HG02943 (cell line): ENCODE results near the gene TVP23B.
"Not testable (repeated sequence)": the region's sequence is repeated elsewhere in the genome, so short reads cannot be mapped to it uniquely, and the experiment has no call there.

Experiments
- ATAC-seq: cut with Tn5 transposase; IDR thresholded peaks from one replicate; pipeline ENCODE4 v1.9.1; 2021; ENCODE audit warnings: mild to moderate bottlenecking, low read depth, moderate library complexity; ENCODE audit not compliant: unreplicated experiment

TVP23B gene

GRCh38 chr17:18780991-18781718, at the start of gene TVP23B:
TSS of gene TVP23B (plus strand) at chr17:18781183. CDS start at chr17:18781294, 111 bp downstream.
- peak; percentile 92 for ATAC-seq

- ATAC-seq: not testable (repeated sequence)
Measured at GRCh38 chr17:18732438-18732837, 48.5 kb upstream of the TVP23B start.

GRCh38 chr17:18733350-18733749, 47.6 kb upstream of the TVP23B start:
- ATAC-seq: not testable (repeated sequence)

- ATAC-seq: not testable (repeated sequence)
Measured at GRCh38 chr17:18739616-18740391, 41.2 kb upstream of the TVP23B start.

- not testable (repeated sequence) for ATAC-seq
Measured at GRCh38 chr17:18741228-18741627, 39.8 kb upstream of the TVP23B start.

- not testable (repeated sequence) for ATAC-seq
Measured at GRCh38 chr17:18743699-18744421, 37.1 kb upstream of the TVP23B start, which contains the start of gene FBXW10. TSS of gene FBXW10 (plus strand) at chr17:18744054. CDS start at chr17:18744245, 191 bp downstream.

- not testable (repeated sequence) for ATAC-seq
Measured at GRCh38 chr17:18744726-18745125, 36.3 kb upstream of the TVP23B start.

GRCh38 chr17:18746551-18746950, 34.4 kb upstream of the TVP23B start:
- ATAC-seq: not testable (repeated sequence)

GRCh38 chr17:18747501-18747900, 33.5 kb upstream of the TVP23B start:
- not testable (repeated sequence) for ATAC-seq

GRCh38 chr17:18750242-18750641, 30.7 kb upstream of the TVP23B start:
- not testable (repeated sequence) for ATAC-seq

- not testable (repeated sequence) for ATAC-seq
Measured at GRCh38 chr17:18753829-18754409, 27.1 kb upstream of the TVP23B start.

GRCh38 chr17:18755969-18756368, 25.0 kb upstream of the TVP23B start:
- not testable (repeated sequence) for ATAC-seq

GRCh38 chr17:18757368-18758044, 23.5 kb upstream of the TVP23B start:
- not testable (repeated sequence) for ATAC-seq

- not testable (repeated sequence) for ATAC-seq
Measured at GRCh38 chr17:18758344-18758743, 22.6 kb upstream of the TVP23B start.

- not testable (repeated sequence) for ATAC-seq
Measured at GRCh38 chr17:18760221-18760620, 20.8 kb upstream of the TVP23B start.

- not testable (repeated sequence) for ATAC-seq
Measured at GRCh38 chr17:18770572-18770971, 10.4 kb upstream of the TVP23B start.

GRCh38 chr17:18771066-18771465, 9.9 kb upstream of the TVP23B start:
- ATAC-seq: not testable (repeated sequence)

- no peak for ATAC-seq
Measured at GRCh38 chr17:18772471-18772870, 8.5 kb upstream of the TVP23B start.

GRCh38 chr17:18781805-18782204, 822 bp downstream of the TVP23B start:
- ATAC-seq: not testable (repeated sequence)

- ATAC-seq: not testable (repeated sequence)
Measured at GRCh38 chr17:18785933-18786332, 5.0 kb downstream of the TVP23B start.
